IMR-90 (cell line): ENCODE data around the gene CALCOCO2. TPM values are rescaled to one million over a fixed set of nuclear protein-coding genes. Genes with fewer than 3 reads are reported as not detected.

Source experiments
- ATAC-seq: fragments of 200-7000 bp; cut with Tn5 transposase; 2 replicates; pipeline ENCODE4 v1.9.1; 2020; ENCODE audit warnings: low read depth, mild to moderate bottlenecking, moderate library complexity
- BruUV-seq: library from RNA; stranded (reverse); fragments of 400-500 nt; replicated peaks from 2 replicates; lab custom pipeline; 2021; lab: Mats Ljungman, UMichigan
- CTCF ChIA-PET: fragments of 300-600 bp; formaldehyde crosslinking; extraction: SDS; loops from one replicate; lab custom pipeline; 2021; ENCODE audit warnings: antibody characterized with exemption; lab: Yijun Ruan, JAX
- POLR2A ChIA-PET: fragments of 300-600 bp; sonication (Branson Sonifier 250); formaldehyde crosslinking; loops from one replicate; lab custom pipeline; 2022; ENCODE audit warnings: antibody characterized with exemption; ENCODE audit not compliant: unreplicated experiment; lab: Charles Lee
- DNase-seq: peaks from one replicate; pipeline ENCODE4 v3.0.0; 2013
- H2AFZ ChIP-seq: replicated peaks from 2 replicates; pipeline ENCODE3; 2013; ENCODE audit warnings: low read length, mild to moderate bottlenecking; ENCODE audit not compliant: poor library complexity
- H2AK5ac ChIP-seq: 2 replicates; pipeline ENCODE4 v1.6.1; 2013; ENCODE audit warnings: low read depth, low read length, inconsistent platforms
- H2AK9ac ChIP-seq: replicated peaks from 2 replicates; pipeline ENCODE3; 2013; ENCODE audit warnings: mild to moderate bottlenecking, low read depth, low read length, moderate library complexity; ENCODE audit not compliant: poor library complexity
- H2BK120ac ChIP-seq: 2 replicates; pipeline ENCODE4 v1.6.1; 2013; ENCODE audit warnings: low read depth, low read length, inconsistent platforms
- H2BK15ac ChIP-seq: 3 replicates; pipeline ENCODE4 v1.6.1; 2013; ENCODE audit warnings: low read depth, low read length, inconsistent platforms
- H2BK20ac ChIP-seq: 2 replicates; pipeline ENCODE4 v1.6.1; 2013; ENCODE audit warnings: low read depth, mild to moderate bottlenecking, inconsistent platforms, low read length, moderate library complexity
- H2BK5ac ChIP-seq: 2 replicates; pipeline ENCODE4 v1.6.1; 2013; ENCODE audit warnings: mild to moderate bottlenecking, low read depth, low read length, inconsistent platforms; ENCODE audit not compliant: poor library complexity, severe bottlenecking
- H3K14ac ChIP-seq: replicated peaks from 2 replicates; pipeline ENCODE4 v1.6.1; 2013; ENCODE audit warnings: low read depth, low read length, inconsistent platforms
- H3K18ac ChIP-seq: 2 replicates; pipeline ENCODE4 v1.6.1; 2013; ENCODE audit warnings: low read depth, low read length, control low read depth
- H3K23ac ChIP-seq: 2 replicates; pipeline ENCODE4 v1.6.1; 2013; ENCODE audit warnings: low read depth, low read length, inconsistent platforms
- H3K27ac ChIP-seq: 2 replicates; pipeline ENCODE4 v1.5.1; 2013; ENCODE audit warnings: mild to moderate bottlenecking, control low read depth, low read length; ENCODE audit not compliant: insufficient read depth
- H3K27me3 ChIP-seq: 2 replicates; pipeline ENCODE4 v1.6.1; 2013; ENCODE audit warnings: low read length; ENCODE audit not compliant: control insufficient read depth, insufficient read depth
- H3K36me3 ChIP-seq: 2 replicates; pipeline ENCODE4 v1.6.1; 2013; ENCODE audit warnings: low read length, mixed read lengths; ENCODE audit not compliant: control insufficient read depth, insufficient read depth
- H3K4ac ChIP-seq: 2 replicates; pipeline ENCODE4 v1.6.1; 2013; ENCODE audit warnings: low read depth, low read length, inconsistent platforms
- H3K4me1 ChIP-seq: 2 replicates; pipeline ENCODE4 v1.6.1; 2013; ENCODE audit warnings: low read length, mixed read lengths; ENCODE audit not compliant: control insufficient read depth, insufficient read depth
- H3K4me2 ChIP-seq: 2 replicates; pipeline ENCODE4 v1.6.1; 2013; ENCODE audit warnings: low read depth, mild to moderate bottlenecking, control low read depth, low read length, moderate library complexity
- H3K4me3 ChIP-seq: 2 replicates; pipeline ENCODE4 v1.5.1; 2013; ENCODE audit warnings: low read depth, mild to moderate bottlenecking, control low read depth, low read length, moderate library complexity; ENCODE audit not compliant: insufficient read depth
- H3K56ac ChIP-seq: 2 replicates; pipeline ENCODE4 v1.6.1; 2013; ENCODE audit warnings: low read length, inconsistent platforms; ENCODE audit not compliant: insufficient read depth; ENCODE audit errors: extremely low read depth
- H3K79me1 ChIP-seq, 2 experiments: 2 replicates each; pipeline ENCODE4 v1.6.1; 2013; ENCODE audit warnings: low read length in 2 of 2, inconsistent platforms in 1 of 2, low read depth in 1 of 2
- H3K9ac ChIP-seq: 2 replicates; pipeline ENCODE4 v1.6.1; 2013; ENCODE audit warnings: low read depth, low read length, control low read depth
- H3K9me1 ChIP-seq: 2 replicates; pipeline ENCODE4 v1.6.1; 2013; ENCODE audit warnings: low read length, inconsistent platforms; ENCODE audit not compliant: insufficient read depth
- H3K9me3 ChIP-seq: 2 replicates; pipeline ENCODE4 v1.6.1; 2013; ENCODE audit warnings: low read length; ENCODE audit not compliant: control insufficient read depth, insufficient read depth
- H4K20me1 ChIP-seq: 2 replicates; pipeline ENCODE4 v1.6.1; 2013; ENCODE audit warnings: low read length, inconsistent platforms; ENCODE audit not compliant: insufficient read depth
- H4K5ac ChIP-seq: 2 replicates; pipeline ENCODE4 v1.6.1; 2013; ENCODE audit warnings: mild to moderate bottlenecking, low read depth, low read length, control low read depth
- H4K8ac ChIP-seq, 2 experiments: 2 replicates each; pipeline ENCODE4 v1.6.1; 2013; ENCODE audit warnings: low read depth in 2 of 2, low read length in 2 of 2, control low read depth in 1 of 2, inconsistent platforms in 1 of 2
- H4K91ac ChIP-seq: 2 replicates; pipeline ENCODE4 v1.6.1; 2013; ENCODE audit warnings: low read depth, low read length, inconsistent platforms; ENCODE audit not compliant: insufficient read depth
- MAFK ChIP-seq: IDR thresholded peaks from 2 replicates; pipeline ENCODE4 v1.6.1; 2012; ENCODE audit warnings: low read depth, low read length, improper control_type of control experiment
- MAZ ChIP-seq: IDR thresholded peaks from 2 replicates; pipeline ENCODE4 v1.6.1; 2012; ENCODE audit warnings: low read depth, mild to moderate bottlenecking, low read length, improper control_type of control experiment, moderate library complexity, borderline replicate concordance
- NFE2L2 ChIP-seq: fragments of 150-350 bp; IDR thresholded peaks from 2 replicates; pipeline ENCODE4 v1.6.1; 2016; ENCODE audit warnings: low read depth, mild to moderate bottlenecking, low read length
- POLR2A ChIP-seq: IDR thresholded peaks from 2 replicates; pipeline ENCODE4 v1.6.1; 2012; ENCODE audit warnings: mild to moderate bottlenecking, low read depth, low read length
- RAD21 ChIP-seq: IDR thresholded peaks from 2 replicates; pipeline ENCODE4 v1.6.1; 2012; ENCODE audit warnings: low read length, improper control_type of control experiment
- RFX5 ChIP-seq: IDR thresholded peaks from 2 replicates; pipeline ENCODE4 v1.8.0; 2012; ENCODE audit warnings: low read depth, mild to moderate bottlenecking, low read length, moderate library complexity
- WGBS, 2 experiments: methylation state at CpG; one replicate each; pipeline versions ENCODE4 v1.1.5 to v1.1.7; 2013; ENCODE audit warnings: missing lambda C conversion rate in 2 of 2; ENCODE audit not compliant: insufficient read length in 1 of 2; ENCODE audit errors: extremely low coverage in 2 of 2; 5-methylcytosine and 5-hydroxymethylcytosine counted together
- dilution Hi-C: fragments of 300-500 bp; cut with HindIII; formaldehyde crosslinking; loops from one replicate; pipeline ENCODE4 v1.14.3; 2018; ENCODE audit warnings: low sequenced_read_pairs; ENCODE audit not compliant: unreplicated experiment
- in situ Hi-C: fragments of 300-500 bp; cut with MboI; formaldehyde crosslinking; loops from 3 replicates; pipeline ENCODE4 v1.14.3; 2019; ENCODE audit warnings: low sequenced_read_pairs, inconsistent platforms, mixed read lengths
- intact Hi-C: fragments of 100-400 bp; cut with micrococcal nuclease; formaldehyde crosslinking; loops from 2 replicates; pipeline ENCODE4 v1.10.0; 2022
- polyA plus RNA-seq, 3 experiments: library from polyadenylated mRNA; depleted of rRNA; stranded (reverse); fragments of >200 nt; gene quantifications; 2 replicates each; pipeline ENCODE4 v1.2.3, GENCODE V29; 2012; ENCODE audit warnings: low replicate concordance in 1 of 3
- total RNA-seq: library from RNA; depleted of rRNA; stranded (reverse); fragments of >200 nt; gene quantifications from 2 replicates; pipeline ENCODE4 v1.2.3, GENCODE V29; 2012

Gene CALCOCO2
- total and polyA plus RNA-seq, 2 of the 4 experiments (the other 2 are of a cell fraction), result 35.9 to 53.4 TPM

GRCh38 chr17:48840441-48840840 is 9.6 kb downstream of the CALCOCO2 start:
- Histone ChIP-seq H3K79me1 (peaks cover 13 to 52% of the 10 kb centered on the region in 2 experiments), H3K4me3 (no peak overlapping the region), H4K91ac (no peak overlapping the region), H4K20me1 (peaks cover 9% of the 10 kb centered on the region; the same call in 1 of the 2 replicates), H3K9me1 (peaks cover 17% of the 10 kb centered on the region), H3K4ac (no peak overlapping the region; the same call in 1 of the 2 replicates), H2BK20ac (no peak overlapping the region), H2AK5ac (0 out of 2 replicates have a peak overlapping the region, but pooled peaks have one; percentile 58), H3K4me2 (peak overlapping the region; percentile 86), H2AFZ (no peak overlapping the region), H3K56ac (no peak overlapping the region), H3K4me1 (peaks cover 12% of the 10 kb centered on the region), H2BK120ac (no peak overlapping the region), H3K27me3 (no peaks in the 10 kb centered on the region), H3K27ac (no peak overlapping the region), H4K8ac (no peak overlapping the region), H3K9me3 (no peaks in the 10 kb centered on the region), H3K14ac (0 out of 2 replicates have a peak overlapping the region, but pooled peaks have one; percentile 26), H3K36me3 (no peaks in the 10 kb centered on the region), H3K9ac (no peak overlapping the region; the same call in 1 of the 2 replicates), H2BK15ac (no peak overlapping the region), H2AK9ac (no peak overlapping the region), H3K23ac (no peak overlapping the region), H2BK5ac (peak overlapping the region; percentile 89), H3K18ac (no peak overlapping the region; the same call in 1 of the 2 replicates), H4K5ac (no peak overlapping the region)
- no peak for DNase-seq
- BruUV-seq, result no TSS peak
- dilution Hi-C loops, result no loop called here
- WGBS, 2 experiments, result 20% methylated on average over 1 of the region's 3 CpGs; no CpG with 5 or more reads in 1 of the 2 experiments
- ChIA-PET POLR2A (no interaction called here), CTCF (no interaction called here)
- no peak for TF ChIP-seq MAFK
- TF ChIP-seq POLR2A, result no peak
- TF ChIP-seq RFX5, result no peak
- no peak for TF ChIP-seq MAZ
- no peak for TF ChIP-seq RAD21
- no peak for TF ChIP-seq NFE2L2
- no peak for ATAC-seq
- intact Hi-C loops, result no loop called here
- in situ Hi-C loops, result no loop called here
